ENCODE measurements around the gene FPR3.

GRCh38 chr19:51821456-51821855, 26.5 kb downstream of the FPR3 start:
- TF ChIP-seq CTCF (IDR thresholded peaks at IDR 0.05) (no peak), POLR2A (IDR thresholded peaks at IDR 0.05) (no peak)
